ENCODE measurements around the gene PLBD2. TPM values are rescaled to one million over a fixed set of nuclear protein-coding genes. Genes with fewer than 3 reads are reported as not detected.

PLBD2 gene
- total and polyA plus RNA-seq, 10 of the 15 experiments (the other 5 are each of a cell fraction or from before 2014, with no cell fraction given): 1.4 to 16.6 (median 5.9) TPM

- intact Hi-C loops (cut with micrococcal nuclease; ENCODE audit: unreplicated experiment): loop anchor here (10.0 kb wide), 1 partner anchor 599 kb away; no protein-coding TSS in a partner anchor
- TF ChIP-seq TCF3 (IDR thresholded peaks at IDR 0.05; ENCODE audit: borderline replicate concordance, insufficient read depth, low read depth, low read length): no peak
- no peak for TF ChIP-seq ELK1 (IDR thresholded peaks at IDR 0.05; ENCODE audit: low read depth, low read length)
- no peak for TF ChIP-seq CTCF (IDR thresholded peaks at IDR 0.05 in 2 of 3, conservative IDR thresholded peaks at IDR 0.05 in 1 of 3; ENCODE audit: control insufficient read depth in 2 of 3, extremely low read depth in 1 of 3, insufficient read depth in 1 of 3, low read depth in 3 of 3, low read length in 3 of 3)
- no peak for TF ChIP-seq SMAD5 (IDR thresholded peaks at IDR 0.05; ENCODE audit: low read depth)
- TF ChIP-seq TARDBP (IDR thresholded peaks at IDR 0.05; ENCODE audit: borderline replicate concordance): no peak
- no peak for TF ChIP-seq KAT2A (conservative IDR thresholded peaks at IDR 0.05; ENCODE audit: control insufficient read depth, low read depth, low read length)
- no peak for TF ChIP-seq E4F1 (IDR thresholded peaks at IDR 0.05; ENCODE audit: borderline replicate concordance, partially characterized antibody)
- no peak for TF ChIP-seq HCFC1 (IDR thresholded peaks at IDR 0.05; ENCODE audit: low read length)
- no peak for TF ChIP-seq MLLT1 (IDR thresholded peaks at IDR 0.05)
- no peak for TF ChIP-seq YBX1 (IDR thresholded peaks at IDR 0.05)
- no peak for TF ChIP-seq EP300 (IDR thresholded peaks at IDR 0.05; ENCODE audit: borderline replicate concordance in 1 of 2, control insufficient read depth in 1 of 2, low read depth in 2 of 2, low read length in 2 of 2)
- no peak for TF ChIP-seq IRF4 (IDR thresholded peaks at IDR 0.05; ENCODE audit: low read depth, low read length)
- no peak for TF ChIP-seq BCLAF1 (IDR thresholded peaks at IDR 0.05)
- TF ChIP-seq MYB (IDR thresholded peaks at IDR 0.05; ENCODE audit: borderline replicate concordance, low read depth, low read length): no peak
Measured at GRCh38 chr12:113315358-113315757, 43.0 kb upstream of the PLBD2 start.

More at GRCh38 chr12:113315358-113315757, 43.0 kb upstream of the PLBD2 start:
- FAIRE-seq: no peak
- Histone ChIP-seq H3K27me3 (replicated peaks in 1 of 2; ENCODE audit: control insufficient read depth in 2 of 2, insufficient read depth in 2 of 2, low read length in 1 of 2) (no peaks in the 10 kb centered on the region), H3K79me2 (ENCODE audit: control insufficient read depth, insufficient read depth, low read length) (no peaks in the 10 kb centered on the region), H3K27ac (ENCODE audit: control insufficient read depth, insufficient read depth) (no peak overlapping the region), H4K20me1 (ENCODE audit: control insufficient read depth, insufficient read depth) (no peaks in the 10 kb centered on the region), H3K4me2 (ENCODE audit: control insufficient read depth, insufficient read depth) (no peak overlapping the region), H3K9me3 (replicated peaks; ENCODE audit: control insufficient read depth, insufficient read depth, low read length) (no peaks in the 10 kb centered on the region), H3K4me1 (ENCODE audit: control insufficient read depth, insufficient read depth, low read length) (no peaks in the 10 kb centered on the region), H3K4me3 (no peak overlapping the region), H3K9ac (ENCODE audit: control insufficient read depth, insufficient read depth, low read length) (no peak overlapping the region), H3K36me3 (ENCODE audit: control insufficient read depth in 2 of 2, insufficient read depth in 2 of 2, low read length in 1 of 2) (peaks cover 0 to 2% of the 10 kb centered on the region in 2 experiments), H2AFZ (ENCODE audit: control insufficient read depth, low read depth, low read length) (no peak overlapping the region)
- BruUV-seq (replicated peaks): no TSS peak
- WGBS (ENCODE audit: insufficient coverage, insufficient replicate concordance, low lambda C conversion rate, missing lambda C conversion rate): 80% methylated on average over 9 of the region's 9 CpGs
- ChIA-PET CTCF (interaction anchor here (1.0 to 2.0 kb wide), 3 partner anchors 107 to 147 kb away, joined by 3 to 6 read pairs (median 4); partner anchors contain the start of gene SDSL), SMC1A (ENCODE audit: uncharacterized antibody, unreplicated experiment) (interaction anchor here (0.9 to 1.3 kb wide), 2 partner anchors 10 to 107 kb away, joined by 3 read pairs; no protein-coding TSS in a partner anchor), POLR2A (interaction anchor here (0.6 to 2.2 kb wide), 3 partner anchors 11 to 120 kb away, joined by 3 to 6 read pairs (median 3); no protein-coding TSS in a partner anchor), RAD21 (ENCODE audit: unreplicated experiment) (no interaction called here)
- in situ Hi-C loops (cut with MboI): no loop called here
- ATAC-seq: no peak
- no peak for DNase-seq (ENCODE audit: low read depth, low spot score)

All from GM12878 (cell line).